Keratinocyte (primary cell): ENCODE data around the gene EEF1AKMT2.

ENCODE experiments used
- EZH2 ChIP-seq: IDR thresholded peaks from one replicate; pipeline ENCODE4 v1.6.1; 2012; ENCODE audit warnings: inconsistent platforms, mild to moderate bottlenecking, low read length, moderate library complexity
- TF ChIP-seq, protein P1 (sequence below), 3 experiments: IDR thresholded peaks in 1 of 3; conservative IDR thresholded peaks in 1 of 3; optimal IDR thresholded peaks in 1 of 3; 2 replicates in 2 of 3; 3 replicates in 1 of 3; pipeline versions ENCODE3 to v1.5.1; 2011; ENCODE audit warnings: low read length in 3 of 3, mild to moderate bottlenecking in 3 of 3, moderate library complexity in 2 of 3, control low read depth in 1 of 3, inconsistent platforms in 1 of 3; ENCODE audit not compliant: insufficient read depth in 2 of 3; ENCODE audit errors: extremely low read depth in 1 of 3

DNA sequence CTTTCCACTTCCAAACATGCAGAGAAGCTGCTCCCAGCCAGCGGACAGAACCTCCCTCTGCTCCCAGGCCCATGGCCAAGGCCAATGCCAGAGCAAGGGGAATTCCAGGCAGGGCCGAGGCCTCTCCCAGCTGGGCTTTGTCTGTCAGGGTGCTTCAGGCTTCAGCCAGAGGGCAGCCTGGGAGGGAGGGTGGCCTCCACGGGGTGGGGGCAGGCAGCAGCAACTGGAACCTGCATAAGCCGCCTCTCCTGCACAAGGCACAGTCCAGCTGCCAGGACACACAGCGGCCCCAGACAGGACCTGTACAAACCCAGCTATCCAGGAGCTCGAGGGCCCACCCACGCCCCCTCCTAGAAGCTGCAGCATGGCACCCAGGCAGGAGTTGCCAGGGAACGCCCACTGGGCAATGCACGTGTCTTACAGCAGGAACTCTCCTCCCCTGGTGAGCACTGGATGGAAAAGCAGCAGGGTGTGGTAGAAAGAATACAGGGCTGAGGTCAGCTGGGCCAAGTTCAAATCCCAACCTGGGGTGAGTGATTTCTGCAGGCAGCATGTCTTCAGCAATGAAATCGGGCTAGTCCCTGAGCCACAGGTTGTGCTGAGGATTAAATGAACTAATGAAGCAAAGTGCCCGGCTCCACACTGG, 55.1 kb downstream of the EEF1AKMT2 start:
- TF ChIP-seq EZH2: no peak
- TF ChIP-seq, protein P1, sequence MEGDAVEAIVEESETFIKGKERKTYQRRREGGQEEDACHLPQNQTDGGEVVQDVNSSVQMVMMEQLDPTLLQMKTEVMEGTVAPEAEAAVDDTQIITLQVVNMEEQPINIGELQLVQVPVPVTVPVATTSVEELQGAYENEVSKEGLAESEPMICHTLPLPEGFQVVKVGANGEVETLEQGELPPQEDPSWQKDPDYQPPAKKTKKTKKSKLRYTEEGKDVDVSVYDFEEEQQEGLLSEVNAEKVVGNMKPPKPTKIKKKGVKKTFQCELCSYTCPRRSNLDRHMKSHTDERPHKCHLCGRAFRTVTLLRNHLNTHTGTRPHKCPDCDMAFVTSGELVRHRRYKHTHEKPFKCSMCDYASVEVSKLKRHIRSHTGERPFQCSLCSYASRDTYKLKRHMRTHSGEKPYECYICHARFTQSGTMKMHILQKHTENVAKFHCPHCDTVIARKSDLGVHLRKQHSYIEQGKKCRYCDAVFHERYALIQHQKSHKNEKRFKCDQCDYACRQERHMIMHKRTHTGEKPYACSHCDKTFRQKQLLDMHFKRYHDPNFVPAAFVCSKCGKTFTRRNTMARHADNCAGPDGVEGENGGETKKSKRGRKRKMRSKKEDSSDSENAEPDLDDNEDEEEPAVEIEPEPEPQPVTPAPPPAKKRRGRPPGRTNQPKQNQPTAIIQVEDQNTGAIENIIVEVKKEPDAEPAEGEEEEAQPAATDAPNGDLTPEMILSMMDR (optimal IDR thresholded peaks at IDR 0.05 in 1 of 3, IDR thresholded peaks at IDR 0.05 in 1 of 3, conservative IDR thresholded peaks at IDR 0.05 in 1 of 3; ENCODE audit: extremely low read depth in 1 of 3, insufficient read depth in 2 of 3, low read length in 3 of 3): no peak
